ENCODE results near the gene F7.
A peak's percentile ranks its signal among the peaks of the same experiment; 100 is the strongest.

Gene F7

GRCh38 chr13:113126265-113127150, 20.9 kb downstream of the F7 start:
- H3K36me3 ChIP-seq (ENCODE audit: control insufficient read depth in 2 of 2, insufficient read depth in 1 of 2, low read length in 2 of 2): no peaks in the 10 kb centered on the region
- ChIA-PET CTCF (interaction anchor here (0.5 to 0.7 kb wide), 2 partner anchors 314 to 1652 kb away, joined by 3 read pairs; no protein-coding TSS in a partner anchor), POLR2A (interaction anchor here (0.5 kb wide), 1 partner anchor 464 kb away, joined by 5 read pairs; no protein-coding TSS in a partner anchor)
- H3K4me3 ChIP-seq (ENCODE audit: low read depth, low read length): no peak overlapping the region
- TF ChIP-seq ZFHX2 (tag by site-specific recombination; conservative IDR thresholded peaks at IDR 0.05): peak; percentile 68
- TF ChIP-seq HOXC10 (CRISPR knock-in tag; IDR thresholded peaks at IDR 0.05): no peak
- peak; percentile 66 for TF ChIP-seq EGR2 (tag by site-specific recombination; IDR thresholded peaks at IDR 0.05; ENCODE audit: low read depth)
- H3K27ac ChIP-seq (ENCODE audit: extremely low read depth, low read depth, low read length): no peak overlapping the region
- H3K9me3 ChIP-seq (ENCODE audit: control insufficient read depth, insufficient read depth, low read depth, low read length): no peaks in the 10 kb centered on the region
- no peaks in the 10 kb centered on the region for H3K4me1 ChIP-seq (ENCODE audit: control insufficient read depth, insufficient read depth, low read length)

- POLR2A ChIA-PET: no interaction called here
- CTCF ChIA-PET: no interaction called here
- no peaks in the 10 kb centered on the region for H3K36me3 ChIP-seq (ENCODE audit: control insufficient read depth in 2 of 2, insufficient read depth in 1 of 2, low read length in 2 of 2)
- no peak overlapping the region for H3K27ac ChIP-seq (ENCODE audit: extremely low read depth, low read depth, low read length)
- H3K4me1 ChIP-seq (ENCODE audit: control insufficient read depth, insufficient read depth, low read length): no peaks in the 10 kb centered on the region
- H3K9me3 ChIP-seq (ENCODE audit: control insufficient read depth, insufficient read depth, low read depth, low read length): no peaks in the 10 kb centered on the region
- TF ChIP-seq ZNF548 (tag by site-specific recombination; IDR thresholded peaks at IDR 0.05) (no peak), ZNF549 (tag by site-specific recombination; IDR thresholded peaks at IDR 0.05) (no peak), ZNF114 (tag by site-specific recombination; IDR thresholded peaks at IDR 0.05) (no peak), ZNF10 (tag by site-specific recombination; IDR thresholded peaks at IDR 0.05) (no peak), GLI4 (tag by site-specific recombination; IDR thresholded peaks at IDR 0.05) (no peak), ZNF223 (tag by site-specific recombination; IDR thresholded peaks at IDR 0.05) (no peak), ZNF529 (tag by site-specific recombination; IDR thresholded peaks at IDR 0.05; ENCODE audit: insufficient replicate concordance) (no peak), ZNF416 (tag by site-specific recombination; IDR thresholded peaks at IDR 0.05) (no peak), INSM2 (tag by site-specific recombination; IDR thresholded peaks at IDR 0.05) (no peak), PRDM1 (tag by site-specific recombination; IDR thresholded peaks at IDR 0.05) (no peak), ZNF426 (tag by site-specific recombination; IDR thresholded peaks at IDR 0.05) (no peak), ZNF2 (tag by site-specific recombination; IDR thresholded peaks at IDR 0.05) (no peak), ZNF664 (tag by site-specific recombination; IDR thresholded peaks at IDR 0.05) (no peak), ZNF354C (tag by site-specific recombination; IDR thresholded peaks at IDR 0.05; ENCODE audit: borderline replicate concordance, low read depth) (no peak), TSHZ1 (tag by site-specific recombination; IDR thresholded peaks at IDR 0.05; ENCODE audit: borderline replicate concordance) (no peak), ZEB2 (tag by site-specific recombination; IDR thresholded peaks at IDR 0.05) (no peak), ZNF658 (tag by site-specific recombination; IDR thresholded peaks at IDR 0.05) (no peak)
- TF ChIP-seq, protein P1, sequence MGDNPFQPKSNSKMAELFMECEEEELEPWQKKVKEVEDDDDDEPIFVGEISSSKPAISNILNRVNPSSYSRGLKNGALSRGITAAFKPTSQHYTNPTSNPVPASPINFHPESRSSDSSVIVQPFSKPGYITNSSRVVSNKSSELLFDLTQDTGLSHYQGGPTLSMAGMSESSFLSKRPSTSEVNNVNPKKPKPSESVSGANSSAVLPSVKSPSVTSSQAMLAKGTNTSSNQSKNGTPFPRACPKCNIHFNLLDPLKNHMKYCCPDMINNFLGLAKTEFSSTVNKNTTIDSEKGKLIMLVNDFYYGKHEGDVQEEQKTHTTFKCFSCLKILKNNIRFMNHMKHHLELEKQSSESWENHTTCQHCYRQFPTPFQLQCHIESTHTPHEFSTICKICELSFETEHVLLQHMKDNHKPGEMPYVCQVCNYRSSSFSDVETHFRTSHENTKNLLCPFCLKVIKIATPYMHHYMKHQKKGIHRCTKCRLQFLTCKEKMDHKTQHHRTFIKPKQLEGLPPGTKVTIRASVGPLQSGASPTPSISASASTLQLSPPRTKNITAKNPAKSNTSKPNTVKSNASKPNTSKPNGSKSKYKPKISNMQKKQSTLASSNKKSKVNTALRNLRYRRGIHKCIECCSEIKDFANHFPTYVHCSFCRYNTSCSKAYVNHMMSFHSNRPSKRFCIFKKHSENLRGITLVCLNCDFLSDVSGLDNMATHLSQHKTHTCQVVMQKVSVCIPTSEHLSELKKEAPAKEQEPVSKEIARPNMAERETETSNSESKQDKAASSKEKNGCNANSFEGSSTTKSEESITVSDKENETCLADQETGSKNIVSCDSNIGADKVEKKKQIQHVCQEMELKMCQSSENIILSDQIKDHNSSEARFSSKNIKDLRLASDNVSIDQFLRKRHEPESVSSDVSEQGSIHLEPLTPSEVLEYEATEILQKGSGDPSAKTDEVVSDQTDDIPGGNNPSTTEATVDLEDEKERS (tag by site-specific recombination; IDR thresholded peaks at IDR 0.05): no peak
- TF ChIP-seq, protein P2, sequence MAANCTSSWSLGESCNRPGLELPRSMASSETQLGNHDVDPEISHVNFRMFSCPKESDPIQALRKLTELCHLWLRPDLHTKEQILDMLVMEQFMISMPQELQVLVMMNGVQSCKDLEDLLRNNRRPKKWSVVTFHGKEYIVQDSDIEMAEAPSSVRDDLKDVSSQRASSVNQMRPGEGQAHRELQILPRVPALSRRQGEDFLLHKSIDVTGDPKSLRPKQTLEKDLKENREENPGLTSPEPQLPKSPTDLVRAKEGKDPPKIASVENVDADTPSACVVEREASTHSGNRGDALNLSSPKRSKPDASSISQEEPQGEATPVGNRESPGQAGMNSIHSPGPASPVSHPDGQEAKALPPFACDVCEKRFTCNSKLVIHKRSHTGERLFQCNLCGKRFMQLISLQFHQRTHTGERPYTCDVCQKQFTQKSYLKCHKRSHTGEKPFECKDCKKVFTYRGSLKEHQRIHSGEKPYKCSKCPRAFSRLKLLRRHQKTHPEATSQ (tag by site-specific recombination; IDR thresholded peaks at IDR 0.05): no peak
- TF ChIP-seq, protein P3, sequence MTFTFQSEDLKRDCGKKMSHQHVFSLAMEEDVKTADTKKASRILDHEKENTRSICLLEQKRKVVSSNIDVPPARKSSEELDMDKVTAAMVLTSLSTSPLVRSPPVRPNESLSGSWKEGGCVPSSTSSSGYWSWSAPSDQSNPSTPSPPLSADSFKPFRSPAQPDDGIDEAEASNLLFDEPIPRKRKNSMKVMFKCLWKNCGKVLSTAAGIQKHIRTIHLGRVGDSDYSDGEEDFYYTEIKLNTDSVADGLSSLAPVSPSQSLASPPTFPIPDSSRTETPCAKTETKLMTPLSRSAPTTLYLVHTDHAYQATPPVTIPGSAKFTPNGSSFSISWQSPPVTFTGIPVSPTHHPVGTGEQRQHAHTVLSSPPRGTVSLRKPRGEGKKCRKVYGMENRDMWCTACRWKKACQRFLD (tag by site-specific recombination; IDR thresholded peaks at IDR 0.05): no peak
- no peak overlapping the region for H3K4me3 ChIP-seq (ENCODE audit: low read depth, low read length)
These were observed 23.9 kb downstream of the F7 start for GRCh38 chr13:113129480-113129879.

Data from HEK293 (cell line).